ENCODE measurements around the gene GLI3.

The GLI3 gene

GRCh38 chr7:41912426-41912825 lies 324.6 kb downstream of the GLI3 start:
- DNase-seq: no peak

GRCh38 chr7:41911792-41912191 lies 325.2 kb downstream of the GLI3 start:
- no peak for DNase-seq

All from cerebellar nuclear complex (tissue), 1 donor.